Measurements from ENCODE around the gene TRPM6. TPM values are rescaled to one million over a fixed set of nuclear protein-coding genes. Genes with fewer than 3 reads are reported as not detected.
"Not testable (repeated sequence)": the region's sequence is repeated elsewhere in the genome, so short reads cannot be mapped to it uniquely, and the experiment has no call there.

TRPM6 gene
- total RNA-seq, 1 donor from 2014 or later, result 1.3 TPM

- DNase-seq (ENCODE audit: low spot score), result no peak
Observed at GRCh38 chr9:74858751-74859414, 28.8 kb downstream of the TRPM6 start.

- no peak for DNase-seq (ENCODE audit: low spot score)
Observed at GRCh38 chr9:74856989-74857388, 30.7 kb downstream of the TRPM6 start.

GRCh38 chr9:74855072-74855471 is 32.6 kb downstream of the TRPM6 start:
- no peak for DNase-seq (ENCODE audit: low spot score)

- not testable (repeated sequence) for DNase-seq (ENCODE audit: low spot score)
Observed at GRCh38 chr9:74853024-74853423, 34.7 kb downstream of the TRPM6 start.

- DNase-seq (ENCODE audit: low spot score), result no peak
Observed at GRCh38 chr9:74848153-74848525, 39.6 kb downstream of the TRPM6 start.

- DNase-seq (ENCODE audit: low spot score), result no peak
Observed at GRCh38 chr9:74847478-74848152, 40.1 kb downstream of the TRPM6 start.

- no peak for DNase-seq (ENCODE audit: low spot score)
Observed at GRCh38 chr9:74846766-74847165, 41.0 kb downstream of the TRPM6 start.

- no peak for DNase-seq (ENCODE audit: low spot score)
Observed at GRCh38 chr9:74838351-74838750, 49.4 kb downstream of the TRPM6 start.

GRCh38 chr9:74824654-74825053 is 63.1 kb downstream of the TRPM6 start:
- DNase-seq (ENCODE audit: low spot score), result no peak

GRCh38 chr9:74821636-74822035 is 66.1 kb downstream of the TRPM6 start:
- no peak for DNase-seq (ENCODE audit: low spot score)

GRCh38 chr9:74817816-74818215 is 69.9 kb downstream of the TRPM6 start:
- DNase-seq (ENCODE audit: low spot score), result no peak

- DNase-seq (ENCODE audit: low spot score), result no peak
Observed at GRCh38 chr9:74817281-74817810, 70.4 kb downstream of the TRPM6 start.

- DNase-seq (ENCODE audit: low spot score), result no peak
Observed at GRCh38 chr9:74810200-74810599, 77.5 kb downstream of the TRPM6 start.

GRCh38 chr9:74804018-74804385 is 83.7 kb downstream of the TRPM6 start:
- DNase-seq (ENCODE audit: low spot score), result no peak

- DNase-seq (ENCODE audit: low spot score), result no peak
Observed at GRCh38 chr9:74803376-74804017, 84.2 kb downstream of the TRPM6 start.

- DNase-seq (ENCODE audit: low spot score), result no peak
Observed at GRCh38 chr9:74800226-74800625, 87.5 kb downstream of the TRPM6 start.

GRCh38 chr9:74795803-74796202 is 91.9 kb downstream of the TRPM6 start:
- no peak for DNase-seq (ENCODE audit: low spot score)

- DNase-seq (ENCODE audit: low spot score), result no peak
Observed at GRCh38 chr9:74795081-74795480, 92.6 kb downstream of the TRPM6 start.

- no peak for DNase-seq (ENCODE audit: low spot score)
Observed at GRCh38 chr9:74784506-74784905, 103.2 kb downstream of the TRPM6 start.

GRCh38 chr9:74783408-74783807 is 104.3 kb downstream of the TRPM6 start:
- DNase-seq (ENCODE audit: low spot score), result no peak

GRCh38 chr9:74777136-74777879 is 110.4 kb downstream of the TRPM6 start:
- no peak for DNase-seq (ENCODE audit: low spot score)

GRCh38 chr9:74775396-74775795 is 112.3 kb downstream of the TRPM6 start:
- DNase-seq (ENCODE audit: low spot score), result no peak

Measured in mesenteric fat pad (tissue), 1 donor.